ENCODE data around the gene CRABP2.

GRCh38 chr1:156669794-156670193 lies 35.6 kb downstream of the CRABP2 start:
- TF ChIP-seq CTCF (IDR thresholded peaks at IDR 0.05), result no peak
- TF ChIP-seq POLR2A (IDR thresholded peaks at IDR 0.05), result no peak

Measured in heart left ventricle (tissue), 13 donors.